ENCODE measurements around the gene OR6C76.

OR6C76 gene

GRCh38 chr12:55470088-55470829, 44.2 kb downstream of the OR6C76 start, which contains the start of gene OR6C70:
TSS of gene OR6C70 (minus strand) at chr12:55470138. CDS start at chr12:55470138, 0 bp downstream.
- DNase-seq = no peak

- no peak for DNase-seq
Observed at GRCh38 chr12:55472264-55472663, 46.2 kb downstream of the OR6C76 start.
